ENCODE results near the gene ANO4.

Gene ANO4

DNA sequence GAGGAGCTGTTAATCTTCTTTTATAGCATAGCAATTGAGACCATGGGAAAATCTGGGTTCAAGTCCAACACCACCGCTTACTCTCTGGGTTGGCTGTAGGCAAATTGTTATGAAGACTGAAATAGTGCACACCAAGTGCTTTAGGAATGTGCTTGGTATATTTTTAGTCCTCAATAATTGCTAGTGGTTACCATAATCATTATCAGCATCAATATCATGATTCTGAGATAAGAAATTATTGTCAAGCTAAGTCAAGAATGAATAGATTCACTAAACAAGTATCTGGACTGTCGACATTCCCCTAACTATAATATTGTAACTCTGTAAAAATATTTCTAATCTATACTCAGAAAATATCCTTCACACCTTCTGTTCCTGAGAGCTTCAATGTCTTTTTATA lies 48.5 kb downstream of the ANO4 start:
- Histone ChIP-seq H3K4me3 (no peak overlapping the region), H3K36me3 (ENCODE audit: insufficient read depth, low read length) (no peaks in the 10 kb centered on the region), H3K27ac (no peak overlapping the region), H3K9ac (ENCODE audit: insufficient read length) (no peak overlapping the region), H3K9me3 (ENCODE audit: low read depth, low read length) (no peaks in the 10 kb centered on the region)
- no peak for DNase-seq (ENCODE audit: low read depth, low spot score)
- no peak for TF ChIP-seq POLR2AphosphoS5 (IDR thresholded peaks at IDR 0.05; ENCODE audit: borderline replicate concordance, low read depth, low read length)
- no peak for TF ChIP-seq EZH2 (IDR thresholded peaks at IDR 0.05)
- no peak for TF ChIP-seq FOXP2 (optimal IDR thresholded peaks at IDR 0.05; ENCODE audit: control extremely low read depth, extremely low read length, insufficient read depth)

DNA sequence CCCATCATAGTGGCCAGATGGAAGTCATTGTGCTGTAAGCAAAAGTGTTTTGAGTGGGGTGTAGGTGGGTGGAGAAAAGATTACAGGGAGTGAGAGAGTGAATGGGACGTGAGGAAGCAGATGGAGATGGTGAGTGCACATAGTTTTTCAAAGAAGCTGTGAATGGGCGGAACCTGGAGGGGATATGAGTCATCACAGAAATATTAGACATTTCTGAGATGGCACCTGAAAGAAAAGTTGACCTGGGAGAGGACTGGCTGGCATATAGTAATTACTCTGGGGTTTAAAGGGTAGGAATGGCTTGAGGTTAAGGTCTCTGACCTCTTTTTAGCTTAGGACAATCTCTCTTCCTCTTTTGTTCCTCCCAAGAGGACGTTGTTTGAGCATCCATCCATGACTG lies 50.5 kb downstream of the ANO4 start:
- TF ChIP-seq FOXP2 (optimal IDR thresholded peaks at IDR 0.05; ENCODE audit: control extremely low read depth, extremely low read length, insufficient read depth) (no peak), POLR2AphosphoS5 (IDR thresholded peaks at IDR 0.05; ENCODE audit: borderline replicate concordance, low read depth, low read length) (no peak), EZH2 (IDR thresholded peaks at IDR 0.05) (no peak)
- Histone ChIP-seq H3K36me3 (ENCODE audit: insufficient read depth, low read length) (no peaks in the 10 kb centered on the region), H3K27ac (no peak overlapping the region), H3K9me3 (ENCODE audit: low read depth, low read length) (no peaks in the 10 kb centered on the region), H3K9ac (ENCODE audit: insufficient read length) (no peak overlapping the region), H3K4me3 (no peak overlapping the region)
- no peak for DNase-seq (ENCODE audit: low read depth, low spot score)

- no peak for DNase-seq (ENCODE audit: low read depth, low spot score)
- Histone ChIP-seq H3K36me3 (ENCODE audit: insufficient read depth, low read length) (no peaks in the 10 kb centered on the region), H3K9ac (ENCODE audit: insufficient read length) (no peak overlapping the region), H3K27ac (no peak overlapping the region), H3K9me3 (ENCODE audit: low read depth, low read length) (no peaks in the 10 kb centered on the region), H3K4me3 (no peak overlapping the region)
- TF ChIP-seq POLR2AphosphoS5 (IDR thresholded peaks at IDR 0.05; ENCODE audit: borderline replicate concordance, low read depth, low read length) (no peak), FOXP2 (optimal IDR thresholded peaks at IDR 0.05; ENCODE audit: control extremely low read depth, extremely low read length, insufficient read depth) (no peak), EZH2 (IDR thresholded peaks at IDR 0.05) (no peak)
These were observed 57.1 kb downstream of the ANO4 start for GRCh38 chr12:100851637-100852036.

- Histone ChIP-seq H3K9ac (ENCODE audit: insufficient read length) (no peak overlapping the region), H3K4me3 (no peak overlapping the region), H3K9me3 (ENCODE audit: low read depth, low read length) (no peaks in the 10 kb centered on the region), H3K36me3 (ENCODE audit: insufficient read depth, low read length) (no peaks in the 10 kb centered on the region), H3K27ac (no peak overlapping the region)
- DNase-seq (ENCODE audit: low read depth, low spot score): no peak
- no peak for TF ChIP-seq POLR2AphosphoS5 (IDR thresholded peaks at IDR 0.05; ENCODE audit: borderline replicate concordance, low read depth, low read length)
- TF ChIP-seq EZH2 (IDR thresholded peaks at IDR 0.05): no peak
- no peak for TF ChIP-seq FOXP2 (optimal IDR thresholded peaks at IDR 0.05; ENCODE audit: control extremely low read depth, extremely low read length, insufficient read depth)
These were observed 62.8 kb downstream of the ANO4 start for GRCh38 chr12:100857418-100857817.

DNA sequence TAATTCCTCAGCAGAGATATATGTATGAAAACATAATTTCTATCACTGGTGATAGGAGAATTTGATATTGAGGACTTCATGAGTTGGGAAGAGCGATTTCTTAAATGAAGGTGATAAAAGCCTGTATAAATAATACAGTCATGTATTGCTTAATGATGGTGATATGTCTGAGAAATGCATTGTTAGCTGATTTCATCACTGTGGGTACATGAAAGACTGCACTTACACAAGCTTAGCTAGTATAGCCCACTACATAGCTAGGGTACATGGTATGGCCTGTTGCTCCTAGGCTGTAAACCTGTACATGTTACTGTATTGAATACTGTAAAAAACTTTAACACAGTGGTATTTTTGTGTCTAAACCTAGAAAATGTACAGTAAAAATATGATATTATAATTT lies 63.4 kb downstream of the ANO4 start:
- Histone ChIP-seq H3K36me3 (ENCODE audit: insufficient read depth, low read length) (no peaks in the 10 kb centered on the region), H3K27ac (no peak overlapping the region), H3K9ac (ENCODE audit: insufficient read length) (no peak overlapping the region), H3K9me3 (ENCODE audit: low read depth, low read length) (no peaks in the 10 kb centered on the region), H3K4me3 (no peak overlapping the region)
- TF ChIP-seq FOXP2 (optimal IDR thresholded peaks at IDR 0.05; ENCODE audit: control extremely low read depth, extremely low read length, insufficient read depth): no peak
- TF ChIP-seq POLR2AphosphoS5 (IDR thresholded peaks at IDR 0.05; ENCODE audit: borderline replicate concordance, low read depth, low read length): no peak
- no peak for TF ChIP-seq EZH2 (IDR thresholded peaks at IDR 0.05)
- no peak for DNase-seq (ENCODE audit: low read depth, low spot score)

GRCh38 chr12:100858656-100859055 lies 64.1 kb downstream of the ANO4 start:
- no peak overlapping the region for H3K27ac ChIP-seq
- no peak for DNase-seq (ENCODE audit: low read depth, low spot score)
- TF ChIP-seq POLR2AphosphoS5 (IDR thresholded peaks at IDR 0.05; ENCODE audit: borderline replicate concordance, low read depth, low read length): no peak
- no peak for TF ChIP-seq FOXP2 (optimal IDR thresholded peaks at IDR 0.05; ENCODE audit: control extremely low read depth, extremely low read length, insufficient read depth)
- TF ChIP-seq EZH2 (IDR thresholded peaks at IDR 0.05): no peak
- H3K9me3 ChIP-seq (ENCODE audit: low read depth, low read length): no peaks in the 10 kb centered on the region
- H3K9ac ChIP-seq (ENCODE audit: insufficient read length): no peak overlapping the region
- H3K4me3 ChIP-seq: no peak overlapping the region
- H3K36me3 ChIP-seq (ENCODE audit: insufficient read depth, low read length): no peaks in the 10 kb centered on the region

DNA sequence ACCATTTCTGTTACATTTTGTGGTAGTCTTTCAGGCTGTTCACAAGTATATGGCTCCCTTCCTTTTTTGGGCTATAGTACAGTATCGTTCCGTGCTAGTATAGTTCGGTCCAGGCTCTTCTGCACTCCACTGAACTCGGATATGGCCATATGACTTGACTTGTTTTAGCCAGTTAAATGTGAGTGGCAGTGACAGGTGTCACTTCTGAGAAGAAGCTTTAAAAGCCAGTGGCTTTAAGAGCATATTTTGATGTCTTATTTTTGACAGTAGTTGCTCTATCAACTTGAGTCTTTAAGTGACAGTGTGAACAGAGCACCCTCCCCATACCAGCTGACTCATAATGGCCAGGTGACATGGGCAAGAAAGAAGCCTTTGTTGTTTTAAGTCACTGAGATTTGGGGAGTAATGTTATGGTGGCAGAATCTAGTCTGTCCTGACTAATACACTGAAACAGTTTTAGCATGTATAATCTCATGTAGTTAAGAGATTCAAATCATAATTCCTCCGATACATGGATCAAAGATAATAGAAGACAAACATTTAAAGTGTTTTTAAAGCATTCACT lies 64.6 kb downstream of the ANO4 start:
- TF ChIP-seq EZH2 (IDR thresholded peaks at IDR 0.05) (no peak), FOXP2 (optimal IDR thresholded peaks at IDR 0.05; ENCODE audit: control extremely low read depth, extremely low read length, insufficient read depth) (no peak), POLR2AphosphoS5 (IDR thresholded peaks at IDR 0.05; ENCODE audit: borderline replicate concordance, low read depth, low read length) (no peak)
- no peak for DNase-seq (ENCODE audit: low read depth, low spot score)
- no peaks in the 10 kb centered on the region for H3K36me3 ChIP-seq (ENCODE audit: insufficient read depth, low read length)
- no peak overlapping the region for H3K27ac ChIP-seq
- no peaks in the 10 kb centered on the region for H3K9me3 ChIP-seq (ENCODE audit: low read depth, low read length)
- H3K9ac ChIP-seq (ENCODE audit: insufficient read length): no peak overlapping the region
- no peak overlapping the region for H3K4me3 ChIP-seq

DNA sequence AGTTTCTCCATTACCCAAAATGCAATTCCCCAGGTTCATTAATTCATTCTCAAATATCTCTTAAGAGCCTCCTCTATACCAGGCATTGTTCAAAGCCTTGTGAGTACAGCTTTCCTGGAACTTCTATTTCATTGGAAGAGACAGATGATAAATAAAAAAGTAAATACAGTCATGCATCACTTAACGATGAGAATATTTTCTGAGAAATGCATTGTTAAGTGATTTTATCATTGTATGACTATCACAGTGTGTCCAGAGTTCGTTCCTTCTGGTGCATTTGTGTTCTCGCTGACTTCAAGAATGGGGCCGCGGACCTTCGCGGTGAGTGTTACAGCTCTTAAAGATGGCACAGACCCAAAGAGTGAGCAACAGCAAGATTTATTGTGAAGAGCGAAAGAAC lies 66.0 kb downstream of the ANO4 start:
- no peak for DNase-seq (ENCODE audit: low read depth, low spot score)
- Histone ChIP-seq H3K36me3 (ENCODE audit: insufficient read depth, low read length) (no peaks in the 10 kb centered on the region), H3K9me3 (ENCODE audit: low read depth, low read length) (no peaks in the 10 kb centered on the region), H3K27ac (no peak overlapping the region), H3K4me3 (no peak overlapping the region), H3K9ac (ENCODE audit: insufficient read length) (no peak overlapping the region)
- no peak for TF ChIP-seq POLR2AphosphoS5 (IDR thresholded peaks at IDR 0.05; ENCODE audit: borderline replicate concordance, low read depth, low read length)
- no peak for TF ChIP-seq EZH2 (IDR thresholded peaks at IDR 0.05)
- TF ChIP-seq FOXP2 (optimal IDR thresholded peaks at IDR 0.05; ENCODE audit: control extremely low read depth, extremely low read length, insufficient read depth): no peak

DNA sequence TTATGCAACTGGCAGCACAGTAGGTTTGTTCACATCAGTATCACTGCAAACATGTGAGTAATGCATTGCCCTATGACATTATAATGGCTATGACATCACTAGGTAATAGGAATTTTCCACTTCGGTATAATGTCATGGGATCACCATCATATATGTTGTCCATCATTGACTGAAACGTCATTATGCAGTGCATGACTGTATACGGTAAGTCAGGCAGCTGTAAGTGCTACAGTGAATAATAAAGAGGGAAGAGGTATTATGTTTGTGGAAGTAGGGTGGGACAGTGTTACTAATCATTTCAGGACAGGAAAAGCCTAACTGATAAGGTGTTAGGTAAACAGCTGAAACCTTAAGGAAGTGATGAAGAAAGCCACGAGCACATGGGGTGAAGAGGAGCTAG lies 68.1 kb downstream of the ANO4 start:
- H3K9me3 ChIP-seq (ENCODE audit: low read depth, low read length): no peaks in the 10 kb centered on the region
- H3K9ac ChIP-seq (ENCODE audit: insufficient read length): no peak overlapping the region
- no peak overlapping the region for H3K4me3 ChIP-seq
- DNase-seq (ENCODE audit: low read depth, low spot score): no peak
- H3K36me3 ChIP-seq (ENCODE audit: insufficient read depth, low read length): no peaks in the 10 kb centered on the region
- no peak overlapping the region for H3K27ac ChIP-seq
- TF ChIP-seq POLR2AphosphoS5 (IDR thresholded peaks at IDR 0.05; ENCODE audit: borderline replicate concordance, low read depth, low read length) (no peak), EZH2 (IDR thresholded peaks at IDR 0.05) (no peak), FOXP2 (optimal IDR thresholded peaks at IDR 0.05; ENCODE audit: control extremely low read depth, extremely low read length, insufficient read depth) (no peak)
